HG02938 (cell line): ENCODE measurements around the gene FRMD4A.

Experiments
- ATAC-seq: cut with Tn5 transposase; IDR thresholded peaks from one replicate; pipeline ENCODE4 v1.9.1; 2021; ENCODE audit warnings: mild to moderate bottlenecking, moderate library complexity; ENCODE audit not compliant: unreplicated experiment

FRMD4A gene

DNA sequence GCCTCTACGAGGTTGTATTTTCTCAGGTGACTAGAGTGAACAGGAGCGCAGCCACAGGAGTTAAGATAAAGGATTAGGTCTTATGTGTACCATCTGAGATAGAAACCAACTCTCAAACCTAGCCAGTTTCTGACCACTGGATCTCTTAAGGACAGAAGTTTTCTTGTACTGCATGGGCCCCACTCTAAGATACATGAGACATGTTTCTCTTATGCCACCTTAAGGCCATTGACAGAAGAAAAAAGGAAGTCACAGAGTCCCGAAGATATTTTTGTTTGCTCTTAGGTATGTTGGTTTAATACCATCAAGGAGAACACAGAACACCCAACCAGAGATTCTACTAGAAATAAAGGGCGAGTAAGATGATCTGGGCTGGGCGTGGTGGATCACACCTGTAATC is 335.8 kb downstream of the FRMD4A start:
- ATAC-seq = no peak

DNA sequence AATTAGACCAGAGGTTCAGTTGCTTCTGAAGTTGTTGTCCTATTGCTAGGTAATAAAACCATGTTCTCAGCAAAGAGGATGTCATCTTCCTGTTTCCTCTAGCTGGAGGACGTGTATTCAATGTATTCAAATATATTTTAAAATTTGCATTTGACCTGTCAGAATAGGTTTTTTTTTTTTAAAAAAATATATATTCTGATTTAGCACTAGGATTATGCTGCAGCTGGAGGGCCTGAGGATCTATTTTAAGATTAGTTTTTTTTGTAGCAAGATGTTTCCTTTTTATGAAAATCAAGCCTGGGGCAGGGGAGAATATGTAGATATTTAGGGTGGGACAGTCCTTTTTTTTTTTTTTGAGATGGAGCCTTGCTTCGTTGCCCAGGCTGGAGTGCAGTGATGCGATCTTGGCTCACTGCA is 337.0 kb downstream of the FRMD4A start:
- no peak for ATAC-seq

DNA sequence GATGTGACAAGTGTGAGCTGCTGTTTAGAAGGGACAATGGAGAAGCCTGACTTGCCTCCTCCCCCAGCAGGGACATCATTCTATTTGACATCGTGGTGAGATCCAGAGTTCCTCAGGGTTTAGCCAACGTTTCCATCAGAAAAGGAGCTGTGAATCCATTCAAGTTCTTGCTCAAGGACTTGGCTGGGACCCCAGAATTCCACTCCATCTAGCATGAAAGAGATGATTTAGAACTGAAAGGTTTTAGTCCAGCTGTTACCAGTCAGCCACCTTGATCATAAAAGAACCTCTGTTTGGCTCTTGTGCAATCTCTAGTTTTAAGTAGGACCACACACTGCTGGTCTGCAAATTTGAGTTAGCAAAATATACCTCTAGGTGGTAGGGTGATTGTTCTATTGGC is 337.6 kb downstream of the FRMD4A start:
- ATAC-seq = no peak

- no peak for ATAC-seq
These were observed 339.4 kb downstream of the FRMD4A start for GRCh38 chr10:13991353-13991752.

DNA sequence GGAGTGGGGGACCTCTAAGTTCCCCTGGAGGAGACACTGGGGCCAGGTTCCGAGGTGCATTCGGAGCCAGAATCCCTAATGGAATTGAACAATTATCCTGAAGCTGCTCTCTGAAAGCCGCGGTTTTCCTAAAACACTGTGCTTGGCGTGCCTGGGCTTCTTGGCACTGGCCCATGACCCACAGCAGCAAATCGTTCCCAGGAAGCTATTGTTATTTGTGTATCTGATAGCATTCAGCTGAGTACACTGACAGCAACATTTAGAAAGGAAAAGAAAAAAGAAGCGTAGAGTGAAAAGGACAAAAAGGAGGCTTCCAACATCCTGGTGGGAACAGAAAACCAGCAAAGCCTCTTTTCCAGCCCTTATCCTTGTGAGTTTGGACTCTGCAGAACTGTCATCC is 339.8 kb downstream of the FRMD4A start:
- no peak for ATAC-seq

DNA sequence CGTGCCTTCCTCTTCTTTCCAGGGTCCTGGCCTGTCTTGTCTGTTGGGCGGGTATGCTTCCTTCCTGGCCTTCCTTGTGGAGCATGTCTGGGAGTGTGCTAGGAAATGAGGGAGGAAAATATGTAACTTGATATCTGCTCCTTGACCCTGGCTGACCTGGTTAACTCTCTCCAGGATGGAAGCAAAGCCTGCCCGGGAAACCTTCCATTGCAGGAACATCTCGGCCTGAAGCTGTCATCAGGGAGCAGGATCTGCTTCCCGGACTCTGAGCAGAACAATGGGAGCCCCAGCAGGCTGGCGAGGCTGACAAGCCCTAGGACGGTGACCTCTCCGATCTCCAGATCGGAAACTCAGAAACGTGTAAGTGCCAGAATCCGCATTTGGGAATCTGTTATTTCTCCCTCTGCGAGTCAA is 340.3 kb downstream of the FRMD4A start:
- ATAC-seq = no peak

DNA sequence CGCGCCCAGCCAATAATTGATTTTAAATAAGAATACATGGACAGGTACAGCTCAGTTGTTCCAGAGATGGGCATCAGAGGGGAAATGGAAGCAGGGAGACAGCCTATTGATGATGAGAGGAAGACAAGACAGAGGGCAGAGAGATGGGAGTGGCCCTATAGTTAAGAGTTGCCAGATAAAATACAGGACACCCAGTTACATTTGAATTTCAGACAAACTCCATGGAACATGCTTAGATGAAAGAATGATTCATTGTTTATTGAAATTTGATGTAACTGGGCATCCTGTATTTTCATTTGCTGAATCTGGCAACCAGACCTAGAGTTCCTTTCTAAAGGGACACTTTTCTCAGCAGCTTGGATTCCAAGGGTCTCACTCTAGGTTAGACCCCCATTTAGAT is 341.1 kb downstream of the FRMD4A start:
- ATAC-seq = no peak

- no peak for ATAC-seq
These were observed 343.3 kb downstream of the FRMD4A start for GRCh38 chr10:13987446-13987845.

GRCh38 chr10:13984647-13985155 is 346.0 kb downstream of the FRMD4A start:
- ATAC-seq = no peak

GRCh38 chr10:13983035-13983434 is 347.7 kb downstream of the FRMD4A start:
- no peak for ATAC-seq

DNA sequence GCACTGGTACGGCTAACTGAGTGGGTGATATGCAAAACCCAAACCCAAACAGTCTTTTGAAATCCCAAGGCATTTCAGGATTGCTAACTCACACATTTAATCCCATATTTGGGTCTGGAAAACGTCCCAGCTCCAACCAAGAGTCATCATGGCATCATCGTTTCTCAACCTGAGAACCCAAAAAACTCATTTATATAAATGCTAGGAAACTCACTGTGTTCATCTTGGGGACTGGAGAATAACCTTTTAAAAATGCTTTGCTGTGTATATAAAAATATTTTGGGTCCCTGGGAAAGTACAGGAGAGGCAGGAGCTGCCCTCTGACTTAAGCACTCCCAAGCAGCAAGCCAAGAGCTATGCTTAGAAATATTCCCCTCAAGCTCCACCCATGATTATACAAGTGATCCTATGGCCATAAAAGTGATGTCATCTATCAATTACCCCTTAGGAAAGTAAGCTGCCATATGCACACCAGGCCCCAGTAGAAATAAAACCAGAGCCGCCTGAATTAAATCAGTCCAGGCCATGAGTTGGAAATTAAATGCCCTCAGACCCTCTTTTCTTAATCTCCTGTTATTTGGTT is 352.1 kb downstream of the FRMD4A start:
- ATAC-seq = no peak

DNA sequence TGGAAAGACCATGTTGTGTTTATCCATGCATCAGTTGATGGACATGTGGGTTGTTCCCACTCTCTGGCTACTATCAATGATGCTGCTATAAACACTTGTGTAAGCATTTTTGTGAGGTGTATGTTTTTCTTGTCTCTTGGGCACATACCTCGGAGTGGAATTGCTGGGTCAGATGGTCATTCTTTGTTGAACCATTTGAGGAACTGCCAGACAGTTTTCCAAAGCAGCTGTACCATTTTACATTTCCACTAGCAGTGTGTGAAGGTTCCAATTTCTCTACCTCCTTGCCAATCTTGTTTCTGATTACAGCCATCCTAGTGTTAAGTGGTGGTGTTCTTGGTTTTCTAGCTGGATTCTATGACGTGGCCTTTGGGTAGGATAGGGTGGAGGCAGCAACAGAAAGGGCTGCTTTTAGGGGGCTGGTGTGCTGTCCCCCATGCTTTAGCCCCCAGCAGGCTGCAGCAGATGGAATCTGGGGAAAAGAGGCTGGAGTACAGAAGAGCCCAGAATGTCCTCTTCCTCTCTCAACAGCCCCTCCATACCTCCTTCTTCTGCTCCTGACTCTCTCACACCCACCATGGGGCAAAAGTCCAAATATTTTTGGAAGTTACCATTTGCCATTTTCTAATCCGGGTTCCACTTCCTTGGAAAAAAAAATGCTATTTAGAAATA is 352.7 kb downstream of the FRMD4A start:
- no peak for ATAC-seq

GRCh38 chr10:13973742-13974141 is 357.0 kb downstream of the FRMD4A start:
- no peak for ATAC-seq

DNA sequence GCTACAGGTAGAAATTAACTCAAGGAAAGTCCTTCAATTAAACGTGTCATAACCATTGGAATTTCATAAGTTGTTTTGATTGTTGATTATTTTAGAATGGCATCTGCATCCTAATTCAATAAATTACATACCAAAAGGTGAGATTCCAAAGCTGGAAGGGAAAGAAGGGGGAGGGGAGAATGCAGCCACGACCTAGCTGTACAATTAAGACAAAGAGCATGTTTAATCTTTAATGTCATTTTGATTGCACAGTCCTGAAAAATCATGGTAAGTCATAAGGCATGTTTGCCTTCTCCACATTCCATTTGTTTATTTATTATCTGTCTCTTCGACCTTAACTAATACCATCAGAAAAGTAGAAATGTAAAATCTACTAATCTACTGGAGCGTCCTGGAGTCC is 358.1 kb downstream of the FRMD4A start:
- no peak for ATAC-seq

- ATAC-seq = no peak
These were observed 358.9 kb downstream of the FRMD4A start for GRCh38 chr10:13971601-13972475.

GRCh38 chr10:13970957-13971353 is 359.8 kb downstream of the FRMD4A start:
- no peak for ATAC-seq

GRCh38 chr10:13970236-13970956 is 360.3 kb downstream of the FRMD4A start:
- ATAC-seq = no peak

- ATAC-seq = no peak
These were observed 361.0 kb downstream of the FRMD4A start for GRCh38 chr10:13969792-13970140.

GRCh38 chr10:13969118-13969791 is 361.5 kb downstream of the FRMD4A start:
- no peak for ATAC-seq

- ATAC-seq = no peak
These were observed 368.9 kb downstream of the FRMD4A start for GRCh38 chr10:13961853-13962252.

DNA sequence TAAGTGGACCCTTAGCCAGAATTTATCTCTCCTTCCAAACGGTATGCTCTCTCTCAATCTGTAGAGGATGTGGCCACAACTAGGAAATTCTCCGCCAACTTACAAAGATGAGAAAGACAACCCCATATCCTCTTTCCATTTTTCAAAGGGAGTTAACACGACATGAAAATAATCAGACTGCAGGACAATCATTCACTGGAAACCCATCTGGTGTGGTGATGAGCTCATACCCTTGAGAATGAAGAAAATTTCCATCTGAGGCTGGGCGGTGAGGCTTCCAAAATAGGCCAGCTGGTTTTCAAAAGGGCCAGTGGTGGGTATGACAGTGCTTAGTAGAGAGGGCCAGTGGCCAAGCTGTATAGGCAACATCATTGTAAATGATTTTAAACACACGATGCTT is 369.6 kb downstream of the FRMD4A start:
- no peak for ATAC-seq
